ENCODE data around the gene PTPRM.

- TF ChIP-seq CTCF (IDR thresholded peaks at IDR 0.05) (no peak), POLR2A (IDR thresholded peaks at IDR 0.05) (no peak)
These were observed 181.3 kb downstream of the PTPRM start for GRCh38 chr18:7748251-7749007.
